ENCODE results near the gene TMEM8B. TPM values are rescaled to one million over a fixed set of nuclear protein-coding genes. Genes with fewer than 3 reads are reported as not detected.

Gene TMEM8B
- total RNA-seq, result 10.4 TPM

GRCh38 chr9:35829084-35829763 is at the start of gene TMEM8B:
Gene TMEM8B (plus strand): TSS chr9:35829228. CDS start chr9:35829448, 220 bp downstream.

GRCh38 chr9:35791297-35791921 is 37.6 kb upstream of the TMEM8B start, which contains the start of gene NPR2:
Gene NPR2 (plus strand): TSS chr9:35791591. CDS start chr9:35792409, 818 bp downstream.

GRCh38 chr9:35812025-35812602 is 16.9 kb upstream of the TMEM8B start, which contains the start of gene SPAG8:
Gene SPAG8 (minus strand): TSS chr9:35812262. CDS start chr9:35812147, 115 bp downstream.

GRCh38 chr9:35814841-35815543 is 14.0 kb upstream of the TMEM8B start, which contains the start of gene HINT2:
Gene HINT2 (minus strand): TSS chr9:35815042. CDS start chr9:35814979, 63 bp downstream.

GRCh38 chr9:35828716-35829083 is 328 bp upstream of the TMEM8B start, which contains the start of gene FAM221B:
Gene FAM221B (minus strand): TSS chr9:35828732. CDS start chr9:35826161, 2,571 bp downstream.

GRCh38 chr9:35870351-35870923 is 41.4 kb downstream of the TMEM8B start, which contains the start of gene OR13J1:
Gene OR13J1 (minus strand): TSS chr9:35870401. CDS start chr9:35870401, 0 bp downstream.

GRCh38 chr9:35905912-35906679 is 77.1 kb downstream of the TMEM8B start, which contains the start of gene HRCT1:
Gene HRCT1 (plus strand): TSS chr9:35906202. CDS start chr9:35906288, 86 bp downstream.

GRCh38 chr9:35909274-35909673 is 80.2 kb downstream of the TMEM8B start, which contains the start of gene SPAAR:
Gene SPAAR (plus strand): TSS chr9:35909490. CDS start chr9:35910464, 974 bp downstream.

Small RNA genes lying within 50 kb of the gene (small RNA-seq; reads per million reads assigned to genes)
- gene HINT2, result not detected

Other genes starting within 250 kb of the TMEM8B start
- gene TESK1, start 224.0 kb upstream of the TMEM8B start, total RNA-seq, result 20.1 TPM
- gene CD72, start 210.8 kb upstream of the TMEM8B start, total RNA-seq, result 0.46 TPM
- not detected for gene SIT1, start 178.3 kb upstream of the TMEM8B start, total RNA-seq
- gene RMRP, start 171.2 kb upstream of the TMEM8B start, total RNA-seq, result 144,204 TPM
- gene CCDC107, start 170.9 kb upstream of the TMEM8B start, total RNA-seq, result 11.5 TPM
- gene ARHGEF39, start 164.0 kb upstream of the TMEM8B start, total RNA-seq, result 0.46 TPM
- 1.2 TPM for gene CA9, start 155.3 kb upstream of the TMEM8B start, total RNA-seq
- gene TPM2, start 139.3 kb upstream of the TMEM8B start, total RNA-seq, result 14.1 TPM
- 24.9 TPM for gene TLN1, start 97.0 kb upstream of the TMEM8B start, total RNA-seq
- gene CREB3, start 96.6 kb upstream of the TMEM8B start, total RNA-seq, result 33.0 TPM
- 60.7 TPM for gene GBA2, start 80.0 kb upstream of the TMEM8B start, total RNA-seq
- gene RGP1, start 79.9 kb upstream of the TMEM8B start, total RNA-seq, result 19.1 TPM
- gene MSMP, start 75.0 kb upstream of the TMEM8B start, total RNA-seq, result not detected
- 11.3 TPM for gene NPR2, start 37.6 kb upstream of the TMEM8B start, total RNA-seq
- gene SPAG8, start 17.0 kb upstream of the TMEM8B start, total RNA-seq, result 8.3 TPM
- 13.4 TPM for gene HINT2, start 14.2 kb upstream of the TMEM8B start, total RNA-seq
- gene FAM221B, start 496 bp upstream of the TMEM8B start, total RNA-seq, result 0.23 TPM
- not detected for gene OR13J1, start 41.2 kb downstream of the TMEM8B start, total RNA-seq
- gene HRCT1, start 77.0 kb downstream of the TMEM8B start, total RNA-seq, result not detected
- gene SPAAR, start 80.3 kb downstream of the TMEM8B start, total RNA-seq, result 0.46 TPM
- not detected for gene OR2S2, start 128.9 kb downstream of the TMEM8B start, total RNA-seq
- 9.0 TPM for gene RECK, start 207.7 kb downstream of the TMEM8B start, total RNA-seq